ENCODE measurements around the gene COMTD1. TPM values are rescaled to one million over a fixed set of nuclear protein-coding genes. Genes with fewer than 3 reads are reported as not detected.

COMTD1 gene
- total and polyA plus RNA-seq, 2 of the 8 experiments (the other 6 are each of a cell fraction or from before 2014, with no cell fraction given) = 31.9 to 42.4 TPM

DNA sequence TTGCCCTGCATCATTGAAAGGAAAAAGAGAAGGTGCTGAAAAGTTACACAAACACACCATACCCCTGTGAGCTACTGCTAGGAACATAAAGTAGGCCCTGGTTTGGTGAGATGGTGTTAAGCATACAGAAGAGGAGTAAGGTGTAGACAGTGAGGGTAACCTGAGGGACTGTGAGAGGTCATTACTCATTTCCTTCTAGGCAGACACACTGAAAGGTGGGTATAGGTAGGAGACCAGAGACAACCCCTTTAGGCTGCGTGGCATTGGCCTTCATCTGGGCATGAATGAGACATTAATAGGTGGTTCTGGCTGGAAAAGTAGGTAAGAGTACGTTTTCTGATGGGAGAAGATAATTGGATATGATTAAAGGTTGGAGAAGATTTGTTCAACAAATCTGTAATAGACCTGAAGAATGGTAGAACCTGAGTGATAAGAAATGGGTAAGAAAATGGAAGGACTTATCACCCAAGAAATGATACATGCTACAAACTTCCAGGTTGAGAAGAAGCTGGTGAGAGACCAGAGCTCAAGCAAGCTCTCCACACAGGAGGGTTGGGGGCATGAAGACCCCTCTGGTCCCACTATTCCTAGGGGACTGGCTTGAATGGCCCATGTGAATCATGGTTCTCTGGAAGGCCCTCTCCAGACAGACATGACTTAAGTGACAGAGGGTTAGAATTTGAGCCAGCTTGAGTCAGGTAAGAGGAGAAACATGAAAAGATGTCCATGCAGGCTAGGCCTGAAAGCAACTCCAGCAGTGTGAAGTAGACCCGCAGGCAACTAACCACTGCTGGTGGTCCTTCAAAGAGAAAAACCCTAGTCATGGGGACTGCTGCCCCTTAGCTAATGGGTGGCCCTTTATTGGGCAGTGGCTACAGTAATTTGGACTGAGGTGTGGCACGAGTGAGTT is 3.8 kb downstream of the COMTD1 start (continued):
- TF ChIP-seq, protein P1, sequence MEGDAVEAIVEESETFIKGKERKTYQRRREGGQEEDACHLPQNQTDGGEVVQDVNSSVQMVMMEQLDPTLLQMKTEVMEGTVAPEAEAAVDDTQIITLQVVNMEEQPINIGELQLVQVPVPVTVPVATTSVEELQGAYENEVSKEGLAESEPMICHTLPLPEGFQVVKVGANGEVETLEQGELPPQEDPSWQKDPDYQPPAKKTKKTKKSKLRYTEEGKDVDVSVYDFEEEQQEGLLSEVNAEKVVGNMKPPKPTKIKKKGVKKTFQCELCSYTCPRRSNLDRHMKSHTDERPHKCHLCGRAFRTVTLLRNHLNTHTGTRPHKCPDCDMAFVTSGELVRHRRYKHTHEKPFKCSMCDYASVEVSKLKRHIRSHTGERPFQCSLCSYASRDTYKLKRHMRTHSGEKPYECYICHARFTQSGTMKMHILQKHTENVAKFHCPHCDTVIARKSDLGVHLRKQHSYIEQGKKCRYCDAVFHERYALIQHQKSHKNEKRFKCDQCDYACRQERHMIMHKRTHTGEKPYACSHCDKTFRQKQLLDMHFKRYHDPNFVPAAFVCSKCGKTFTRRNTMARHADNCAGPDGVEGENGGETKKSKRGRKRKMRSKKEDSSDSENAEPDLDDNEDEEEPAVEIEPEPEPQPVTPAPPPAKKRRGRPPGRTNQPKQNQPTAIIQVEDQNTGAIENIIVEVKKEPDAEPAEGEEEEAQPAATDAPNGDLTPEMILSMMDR (IDR thresholded peaks at IDR 0.05; ENCODE audit: control extremely low read depth in 1 of 3, insufficient read depth in 1 of 3, low read depth in 1 of 3, low read length in 3 of 3) = no peak
